Measurements from ENCODE around the gene C16orf96.

- no peak for TF ChIP-seq CTCF (IDR thresholded peaks at IDR 0.05)
- TF ChIP-seq EZH2 (IDR thresholded peaks at IDR 0.05; ENCODE audit: borderline replicate concordance, insufficient read depth, low read depth, low read length, poor library complexity, severe bottlenecking) = no peak
These were observed 92.8 kb downstream of the C16orf96 start for GRCh38 chr16:4648917-4649316.
